Lower leg skin (tissue), 4 donors: ENCODE results near the gene TPRA1. TPM values are rescaled to one million over a fixed set of nuclear protein-coding genes. Genes with fewer than 3 reads are reported as not detected.

ENCODE experiments used
- DNase-seq, 2 donors: peaks; one replicate each; pipeline ENCODE4 v3.0.0-alpha.2; 2019; ENCODE audit warnings: low spot score in 2 of 2
- H3K4me3 ChIP-seq: fragments of 200-600 bp; sonication (generic); 2 replicates; pipeline ENCODE4 v1.5.1; 2017; ENCODE audit warnings: mild to moderate bottlenecking, low read depth; ENCODE audit not compliant: poor library complexity, severe bottlenecking
- POLR2A ChIP-seq, 2 donors: fragments of 450-650 bp; IDR thresholded peaks; one replicate each; pipeline ENCODE4 v1.6.1; 2016 to 2017; ENCODE audit warnings: antibody characterized with exemption in 2 of 2, mild to moderate bottlenecking in 1 of 2, moderate library complexity in 1 of 2
- WGBS, 2 donors: methylation state at CpG; one replicate each; pipeline ENCODE4 v1.1.5; 2018; 5-methylcytosine and 5-hydroxymethylcytosine counted together
- intact Hi-C: fragments of 100-400 bp; cut with DNase I; formaldehyde crosslinking; loops from one replicate; pipeline ENCODE4 v1.15.0; 2023; ENCODE audit warnings: low total_unique reads
- total RNA-seq, 4 donors: library from RNA; depleted of rRNA; stranded (reverse); fragments of >200 nt; gene quantifications; one replicate each; pipeline ENCODE4 v1.1.0, GENCODE V29; 2016
- TF ChIP-seq, protein P1 (sequence below), 3 donors: fragments of 450-650 bp; IDR thresholded peaks; one replicate each; pipeline ENCODE4 v1.5.1; 2016; ENCODE audit warnings: antibody characterized with exemption in 3 of 3, mild to moderate bottlenecking in 3 of 3, moderate library complexity in 2 of 3

TPRA1 gene
- total RNA-seq, 4 donors from 2014 or later = 57.3 to 87.5 (median 82.4) TPM

DNA sequence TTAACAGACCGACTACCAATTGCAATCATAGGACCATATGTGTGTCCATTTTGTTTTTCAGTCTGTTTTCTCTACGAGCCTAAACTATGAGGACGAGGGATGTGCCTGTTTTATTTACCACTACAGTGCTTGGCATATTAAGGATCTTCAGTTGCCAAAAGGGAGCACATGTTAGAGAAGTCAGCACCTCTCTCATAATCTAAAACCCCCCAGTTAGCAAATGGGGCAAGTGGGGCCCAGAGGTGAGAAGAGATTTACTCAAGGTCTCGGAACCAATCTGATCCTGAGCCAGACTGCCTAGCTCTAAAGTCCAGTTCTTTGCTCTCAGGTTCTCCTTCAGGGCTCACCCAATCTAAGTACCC lies 37.9 kb upstream of the TPRA1 start:
- H3K4me3 ChIP-seq = no peak overlapping the region
- TF ChIP-seq POLR2A (IDR thresholded peaks at IDR 0.05) = no peak
- TF ChIP-seq, protein P1, sequence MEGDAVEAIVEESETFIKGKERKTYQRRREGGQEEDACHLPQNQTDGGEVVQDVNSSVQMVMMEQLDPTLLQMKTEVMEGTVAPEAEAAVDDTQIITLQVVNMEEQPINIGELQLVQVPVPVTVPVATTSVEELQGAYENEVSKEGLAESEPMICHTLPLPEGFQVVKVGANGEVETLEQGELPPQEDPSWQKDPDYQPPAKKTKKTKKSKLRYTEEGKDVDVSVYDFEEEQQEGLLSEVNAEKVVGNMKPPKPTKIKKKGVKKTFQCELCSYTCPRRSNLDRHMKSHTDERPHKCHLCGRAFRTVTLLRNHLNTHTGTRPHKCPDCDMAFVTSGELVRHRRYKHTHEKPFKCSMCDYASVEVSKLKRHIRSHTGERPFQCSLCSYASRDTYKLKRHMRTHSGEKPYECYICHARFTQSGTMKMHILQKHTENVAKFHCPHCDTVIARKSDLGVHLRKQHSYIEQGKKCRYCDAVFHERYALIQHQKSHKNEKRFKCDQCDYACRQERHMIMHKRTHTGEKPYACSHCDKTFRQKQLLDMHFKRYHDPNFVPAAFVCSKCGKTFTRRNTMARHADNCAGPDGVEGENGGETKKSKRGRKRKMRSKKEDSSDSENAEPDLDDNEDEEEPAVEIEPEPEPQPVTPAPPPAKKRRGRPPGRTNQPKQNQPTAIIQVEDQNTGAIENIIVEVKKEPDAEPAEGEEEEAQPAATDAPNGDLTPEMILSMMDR (IDR thresholded peaks at IDR 0.05) = no peak
- DNase-seq = no peak
- 60 to 62% methylated on average over 4 of the region's 4 CpGs for WGBS, 2 donors
- intact Hi-C loops = no loop called here

DNA sequence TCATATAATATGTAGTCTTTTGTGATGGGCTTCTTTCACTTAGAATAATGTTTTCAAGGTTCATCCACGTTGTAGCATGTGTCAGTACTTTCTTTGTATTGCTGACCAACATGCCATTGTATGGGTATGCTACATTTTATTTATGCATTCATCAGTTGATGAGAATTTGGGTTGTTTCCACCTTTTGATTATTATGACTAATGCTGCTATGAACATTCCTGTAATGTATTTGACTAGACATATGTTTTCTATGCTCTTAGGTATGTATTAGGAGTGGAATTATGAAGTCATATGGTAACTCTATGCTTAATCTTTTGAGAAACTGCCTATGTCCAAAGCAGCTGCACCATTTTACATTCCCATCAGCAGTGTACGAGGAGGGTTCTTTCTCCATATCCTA lies 35.3 kb upstream of the TPRA1 start:
- intact Hi-C loops = no loop called here
- no peak for TF ChIP-seq POLR2A (IDR thresholded peaks at IDR 0.05)
- TF ChIP-seq, protein P1 (IDR thresholded peaks at IDR 0.05) = no peak
- DNase-seq = no peak
- H3K4me3 ChIP-seq = no peak overlapping the region
- WGBS, 2 donors = 46 to 48% methylated on average over 2 of the region's 2 CpGs

DNA sequence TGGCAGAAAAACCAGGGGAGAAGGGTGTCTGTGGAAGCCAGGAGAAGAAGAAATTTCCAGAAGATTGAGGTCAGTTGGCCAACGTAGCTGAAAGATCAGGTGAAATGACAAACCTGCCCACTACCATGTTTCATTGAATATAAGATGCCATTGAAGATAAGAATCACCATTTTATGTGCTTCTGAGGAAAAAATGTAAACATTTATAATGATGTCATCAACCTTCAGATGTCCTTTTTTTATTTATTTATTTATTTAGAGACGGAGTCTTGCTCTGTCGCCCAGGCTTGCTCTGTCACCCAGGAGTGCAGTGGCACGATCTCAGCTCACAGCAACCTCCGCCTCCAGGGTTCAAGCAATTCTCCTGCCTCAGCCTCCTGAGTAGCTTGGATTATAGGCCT lies 33.5 kb upstream of the TPRA1 start:
- 80 to 91% methylated on average over 5 of the region's 5 CpGs for WGBS, 2 donors
- no peak for DNase-seq

DNA sequence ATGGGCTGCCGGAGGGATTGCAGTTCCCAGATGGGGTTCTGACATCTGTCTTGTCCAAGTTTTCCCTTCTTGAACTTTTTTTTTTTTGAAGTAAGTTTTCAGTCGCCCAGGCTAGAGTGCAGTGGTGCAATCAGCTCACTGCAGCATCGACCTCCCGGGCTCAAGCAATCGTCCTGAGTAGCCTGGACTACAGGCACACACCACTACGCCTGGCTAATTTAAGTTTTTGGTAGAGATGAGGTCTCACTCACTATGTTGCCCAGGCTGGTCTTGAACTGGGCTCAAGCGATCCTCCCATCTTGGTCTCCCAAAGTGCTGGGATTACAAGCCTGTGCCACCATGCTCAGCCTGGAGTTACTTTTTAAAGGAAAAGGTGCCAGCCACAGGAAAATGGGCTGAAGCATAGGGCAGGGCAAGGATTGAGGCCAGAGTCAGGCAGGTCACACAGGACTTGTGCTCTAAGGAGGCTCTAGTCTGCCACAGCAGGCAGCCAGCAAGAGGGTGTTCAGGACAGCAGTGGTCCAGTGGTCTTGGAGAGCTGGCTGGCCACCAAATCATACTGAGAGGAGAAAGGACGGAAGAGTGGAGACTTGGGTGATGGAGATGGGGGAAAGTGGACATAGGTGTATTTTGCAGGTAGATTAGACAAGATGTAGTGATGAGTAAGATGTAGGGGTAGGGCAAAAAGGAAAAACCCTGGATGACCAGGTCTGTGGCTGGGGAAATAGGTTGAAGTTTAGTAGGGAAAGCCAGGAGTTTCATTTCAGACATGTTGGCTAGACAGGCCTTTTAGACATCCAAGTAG lies 32.4 kb upstream of the TPRA1 start:
- TF ChIP-seq, protein P1 (IDR thresholded peaks at IDR 0.05) = no peak
- no peak for TF ChIP-seq POLR2A (IDR thresholded peaks at IDR 0.05)
- DNase-seq = no peak
- WGBS, 2 donors = 89 to 90% methylated on average over 8 of the region's 8 CpGs
- H3K4me3 ChIP-seq = no peak overlapping the region
- intact Hi-C loops = no loop called here

More for the DNA sequence above, 33.5 kb upstream of the TPRA1 start:
- no peak for TF ChIP-seq POLR2A (IDR thresholded peaks at IDR 0.05)
- TF ChIP-seq, protein P1 (IDR thresholded peaks at IDR 0.05) = no peak
- intact Hi-C loops = no loop called here
- no peak overlapping the region for H3K4me3 ChIP-seq

DNA sequence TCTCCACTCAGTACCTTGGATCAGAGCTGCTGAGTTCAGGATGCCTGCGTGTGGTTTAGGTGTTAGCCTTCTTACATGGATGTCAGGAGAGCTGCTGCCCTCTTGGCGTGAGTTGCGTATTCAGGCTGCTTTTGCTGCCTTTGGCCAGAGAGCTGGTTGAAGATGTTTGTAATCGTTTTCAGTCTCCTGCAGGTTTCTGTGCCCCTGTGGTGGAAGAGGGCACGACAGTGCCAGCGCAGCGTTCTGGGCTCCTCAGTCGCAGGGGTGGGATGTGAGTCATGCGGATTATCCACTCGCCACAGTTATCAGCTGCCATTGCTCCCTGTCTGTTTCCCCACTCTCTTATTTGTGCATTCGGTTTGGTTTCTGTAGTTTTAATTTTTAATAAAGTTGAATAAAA lies 31.5 kb upstream of the TPRA1 start:
- no peak overlapping the region for H3K4me3 ChIP-seq
- DNase-seq = no peak
- TF ChIP-seq, protein P1 (IDR thresholded peaks at IDR 0.05) = no peak
- TF ChIP-seq POLR2A (IDR thresholded peaks at IDR 0.05) = no peak
- intact Hi-C loops = no loop called here
- 90 to 91% methylated on average over 11 of the region's 11 CpGs for WGBS, 2 donors
